Keratinocyte (primary cell): ENCODE measurements around the gene OTOP2.

Source experiments
- EZH2 ChIP-seq: IDR thresholded peaks from one replicate; pipeline ENCODE4 v1.6.1; 2012; ENCODE audit warnings: inconsistent platforms, mild to moderate bottlenecking, low read length, moderate library complexity
- TF ChIP-seq, protein P1 (sequence below), 3 experiments: IDR thresholded peaks in 1 of 3; conservative IDR thresholded peaks in 1 of 3; optimal IDR thresholded peaks in 1 of 3; 2 replicates in 2 of 3; 3 replicates in 1 of 3; pipeline versions ENCODE3 to v1.5.1; 2011; ENCODE audit warnings: low read length in 3 of 3, mild to moderate bottlenecking in 3 of 3, moderate library complexity in 2 of 3, control low read depth in 1 of 3, inconsistent platforms in 1 of 3; ENCODE audit not compliant: insufficient read depth in 2 of 3; ENCODE audit errors: extremely low read depth in 1 of 3

- TF ChIP-seq, protein P1, sequence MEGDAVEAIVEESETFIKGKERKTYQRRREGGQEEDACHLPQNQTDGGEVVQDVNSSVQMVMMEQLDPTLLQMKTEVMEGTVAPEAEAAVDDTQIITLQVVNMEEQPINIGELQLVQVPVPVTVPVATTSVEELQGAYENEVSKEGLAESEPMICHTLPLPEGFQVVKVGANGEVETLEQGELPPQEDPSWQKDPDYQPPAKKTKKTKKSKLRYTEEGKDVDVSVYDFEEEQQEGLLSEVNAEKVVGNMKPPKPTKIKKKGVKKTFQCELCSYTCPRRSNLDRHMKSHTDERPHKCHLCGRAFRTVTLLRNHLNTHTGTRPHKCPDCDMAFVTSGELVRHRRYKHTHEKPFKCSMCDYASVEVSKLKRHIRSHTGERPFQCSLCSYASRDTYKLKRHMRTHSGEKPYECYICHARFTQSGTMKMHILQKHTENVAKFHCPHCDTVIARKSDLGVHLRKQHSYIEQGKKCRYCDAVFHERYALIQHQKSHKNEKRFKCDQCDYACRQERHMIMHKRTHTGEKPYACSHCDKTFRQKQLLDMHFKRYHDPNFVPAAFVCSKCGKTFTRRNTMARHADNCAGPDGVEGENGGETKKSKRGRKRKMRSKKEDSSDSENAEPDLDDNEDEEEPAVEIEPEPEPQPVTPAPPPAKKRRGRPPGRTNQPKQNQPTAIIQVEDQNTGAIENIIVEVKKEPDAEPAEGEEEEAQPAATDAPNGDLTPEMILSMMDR (optimal IDR thresholded peaks at IDR 0.05 in 1 of 3, IDR thresholded peaks at IDR 0.05 in 1 of 3, conservative IDR thresholded peaks at IDR 0.05 in 1 of 3; ENCODE audit: extremely low read depth in 1 of 3, insufficient read depth in 2 of 3, low read length in 3 of 3), result no peak
- TF ChIP-seq EZH2, result no peak
These were observed 27.8 kb downstream of the OTOP2 start for GRCh38 chr17:74951680-74952421.
